CD14-positive monocyte (primary cell): ENCODE measurements around the gene LGR5. TPM values are rescaled to one million over a fixed set of nuclear protein-coding genes. Genes with fewer than 3 reads are reported as not detected.
A peak's percentile ranks its signal among the peaks of the same experiment; 100 is the strongest.

ENCODE experiments used
- DNase-seq, 3 donors: peaks; one replicate each; pipeline ENCODE4 v3.0.0-alpha.2; 2011 to 2022
- H2AFZ ChIP-seq: 2 replicates; pipeline ENCODE4 v1.6.0; 2012; ENCODE audit warnings: mild to moderate bottlenecking, low read depth, low read length, inconsistent platforms; ENCODE audit not compliant: insufficient read depth, poor library complexity, severe bottlenecking
- H3K27ac ChIP-seq, 2 donors: 1 replicate in 1 of 2; 2 replicates in 1 of 2; pipeline ENCODE4 v1.5.1; 2012 to 2013; ENCODE audit warnings: low read length in 2 of 2, control low read depth in 1 of 2, inconsistent platforms in 1 of 2, low read depth in 1 of 2, mild to moderate bottlenecking in 1 of 2
- H3K27me3 ChIP-seq, 2 donors: one replicate each; pipeline versions ENCODE4 v1.6.0 to v1.6.1; 2011 to 2013; ENCODE audit warnings: low read length in 2 of 2; ENCODE audit not compliant: control insufficient read depth in 2 of 2, insufficient read depth in 2 of 2
- H3K36me3 ChIP-seq, 2 donors: replicated peaks in 1 of 2; 1 replicate in 1 of 2; 2 replicates in 1 of 2; pipeline versions ENCODE4 v1.5.1 to v1.6.1; 2012 to 2013; ENCODE audit warnings: low read length in 2 of 2, control low read depth in 1 of 2, inconsistent platforms in 1 of 2, mild to moderate bottlenecking in 1 of 2; ENCODE audit not compliant: insufficient read depth in 2 of 2, control insufficient read depth in 1 of 2
- H3K4me1 ChIP-seq, 2 donors: 1 replicate in 1 of 2; 2 replicates in 1 of 2; pipeline versions ENCODE4 v1.5.1 to v1.6.1; 2012 to 2013; ENCODE audit warnings: low read length in 2 of 2, control low read depth in 1 of 2, inconsistent platforms in 1 of 2, mild to moderate bottlenecking in 1 of 2, moderate library complexity in 1 of 2; ENCODE audit not compliant: insufficient read depth in 2 of 2, control insufficient read depth in 1 of 2
- H3K4me2 ChIP-seq: replicated peaks from 2 replicates; pipeline ENCODE3; 2012; ENCODE audit warnings: low read length, moderate library complexity, mild to moderate bottlenecking; ENCODE audit not compliant: poor library complexity, severe bottlenecking; ENCODE audit errors: extremely low read depth
- H3K4me3 ChIP-seq, 3 experiments: fragments of 200-600 bp in 1 of 3; sonication (generic) in 1 of 3; replicated peaks in 1 of 3; 1 replicate in 2 of 3; 2 replicates in 1 of 3; pipeline ENCODE4 v1.5.1; 2011 to 2013; ENCODE audit warnings: low read length in 3 of 3, mild to moderate bottlenecking in 3 of 3, control low read depth in 2 of 3, low read depth in 2 of 3, inconsistent platforms in 1 of 3, moderate library complexity in 1 of 3
- H3K79me2 ChIP-seq: 2 replicates; pipeline ENCODE4 v1.6.0; 2012; ENCODE audit warnings: mild to moderate bottlenecking, control low read depth, inconsistent platforms, low read length, moderate library complexity; ENCODE audit not compliant: insufficient read depth
- H3K9ac ChIP-seq: 2 replicates; pipeline ENCODE4 v1.6.0; 2017; ENCODE audit warnings: low read length, mild to moderate bottlenecking; ENCODE audit not compliant: insufficient read depth, poor library complexity, severe bottlenecking
- H3K9me3 ChIP-seq, 2 donors: replicated peaks in 1 of 2; 1 replicate in 1 of 2; 2 replicates in 1 of 2; pipeline versions ENCODE4 v1.5.1 to v1.6.1; 2012 to 2013; ENCODE audit warnings: low read length in 2 of 2, control low read depth in 1 of 2; ENCODE audit not compliant: control insufficient read depth in 1 of 2, insufficient read depth in 1 of 2
- H4K20me1 ChIP-seq: 2 replicates; pipeline ENCODE4 v1.6.0; 2012; ENCODE audit warnings: mild to moderate bottlenecking, low read length, control low read depth, moderate library complexity; ENCODE audit not compliant: insufficient read depth
- H3K27ac Mint-ChIP-seq, 7 donors: one replicate each; pipeline ENCODE4 v1.8.0; 2020; ENCODE audit warnings: mild to moderate bottlenecking in 7 of 7, mixed read lengths in 7 of 7, moderate library complexity in 6 of 7, inconsistent platforms in 2 of 7
- H3K27me3 Mint-ChIP-seq, 3 donors: one replicate each; pipeline ENCODE4 v1.8.0; 2021 to 2022; ENCODE audit warnings: low read depth in 3 of 3, mild to moderate bottlenecking in 3 of 3, mixed read lengths in 3 of 3, moderate library complexity in 3 of 3, inconsistent platforms in 1 of 3
- H3K36me3 Mint-ChIP-seq, 2 donors: one replicate each; pipeline ENCODE4 v1.8.0; 2020; ENCODE audit warnings: mixed read lengths in 2 of 2, inconsistent platforms in 1 of 2, mild to moderate bottlenecking in 1 of 2
- H3K4me1 Mint-ChIP-seq: one replicate; pipeline ENCODE4 v1.8.0; 2020; ENCODE audit warnings: mild to moderate bottlenecking, mixed read lengths
- H3K4me3 Mint-ChIP-seq, 2 donors: one replicate each; pipeline ENCODE4 v1.8.0; 2020; ENCODE audit warnings: mild to moderate bottlenecking in 2 of 2, mixed read lengths in 2 of 2, moderate library complexity in 1 of 2
- H3K9me3 Mint-ChIP-seq, 7 donors: one replicate each; pipeline ENCODE4 v1.8.0; 2020 to 2022; ENCODE audit warnings: mixed read lengths in 7 of 7, mild to moderate bottlenecking in 6 of 7, moderate library complexity in 6 of 7, inconsistent platforms in 2 of 7
- WGBS: methylation state at CpG from one replicate; pipeline ENCODE4 v1.1.5; 2013; ENCODE audit warnings: missing lambda C conversion rate; ENCODE audit not compliant: insufficient coverage; 5-methylcytosine and 5-hydroxymethylcytosine counted together
- intact Hi-C, 2 donors: fragments of 100-400 bp; cut with micrococcal nuclease; formaldehyde crosslinking; loops; one replicate each; pipeline versions ENCODE4 v1.15.0 to v1.15.1; 2023
- polyA plus RNA-seq, 3 donors: library from polyadenylated mRNA; depleted of rRNA in 1 of 3; unstranded in 2 of 3; stranded (reverse) in 1 of 3; fragments of 300-500 nt in 2 of 3; fragments of >200 nt in 1 of 3; fragmentation: Illumina TruSeq in 2 of 3; gene quantifications; 1 replicate in 2 of 3; 2 replicates in 1 of 3; pipeline ENCODE4 v1.2.3, GENCODE V29; 2012 to 2021
- TF ChIP-seq, protein P1 (sequence below): fragments of 200-600 bp; IDR thresholded peaks from one replicate; pipeline ENCODE4 v1.8.0; 2022; ENCODE audit warnings: antibody characterized with exemption, mild to moderate bottlenecking

LGR5 gene
- polyA plus RNA-seq, 3 donors: not detected

DNA sequence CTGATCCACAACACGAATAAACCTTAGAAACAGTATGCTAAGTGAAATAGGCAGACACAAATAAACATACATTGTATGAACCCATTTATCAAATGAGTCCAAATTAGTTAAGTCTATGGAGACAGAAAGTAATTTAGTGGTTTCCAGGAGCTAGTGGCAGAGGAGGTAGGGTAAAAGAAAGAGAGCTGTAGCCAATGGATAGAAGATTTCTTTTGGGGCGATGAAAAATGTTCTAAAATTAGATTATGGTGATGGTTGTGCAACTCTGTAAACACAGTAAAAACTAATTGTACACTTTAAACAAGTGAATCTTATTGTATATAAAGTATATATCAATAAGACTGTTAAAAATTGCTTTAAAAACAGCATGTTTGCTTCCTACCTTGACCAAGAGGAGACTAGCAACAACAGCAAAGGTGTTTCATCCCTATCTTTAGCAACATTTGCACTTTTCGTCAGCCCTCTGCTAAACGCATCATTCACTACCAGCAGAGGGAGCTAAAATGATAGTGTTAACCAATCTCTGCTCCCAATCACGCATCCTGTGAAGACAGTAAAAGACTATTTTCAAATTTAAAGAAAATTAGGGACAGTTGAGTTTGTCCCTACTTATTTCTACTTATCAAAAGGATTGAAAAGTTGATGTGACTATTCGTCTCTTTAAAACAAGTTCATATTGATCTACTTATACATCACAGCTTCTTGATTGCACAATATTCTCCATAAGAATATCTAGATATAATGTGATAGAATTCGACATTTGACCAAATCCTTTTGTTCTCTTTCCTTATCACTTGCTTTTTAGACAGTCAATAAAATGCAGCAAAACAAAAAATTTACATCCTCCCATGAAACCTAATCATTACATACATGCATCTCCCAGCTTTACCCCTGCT is 24.0 kb upstream of the LGR5 start:
- H2AFZ ChIP-seq: no peak overlapping the region
- Mint-ChIP-seq H3K27me3 (peaks cover 0 to 2% (median 0%) of the 10 kb centered on the region in 3 donors), H3K27ac (no peak overlapping the region), H3K4me1 (no peaks in the 10 kb centered on the region), H3K36me3 (no peaks in the 10 kb centered on the region), H3K9me3 (peaks cover 8 to 25% (median 17%) of the 10 kb centered on the region in 7 donors), H3K4me3 (no peak overlapping the region)
- H3K4me1 ChIP-seq: no peaks in the 10 kb centered on the region
- peak; percentile 2 to 16 (median 14) for DNase-seq
- H3K27ac ChIP-seq: no peak overlapping the region
- H3K4me2 ChIP-seq: no peak overlapping the region
- H3K9ac ChIP-seq: no peak overlapping the region
- TF ChIP-seq, protein P1, sequence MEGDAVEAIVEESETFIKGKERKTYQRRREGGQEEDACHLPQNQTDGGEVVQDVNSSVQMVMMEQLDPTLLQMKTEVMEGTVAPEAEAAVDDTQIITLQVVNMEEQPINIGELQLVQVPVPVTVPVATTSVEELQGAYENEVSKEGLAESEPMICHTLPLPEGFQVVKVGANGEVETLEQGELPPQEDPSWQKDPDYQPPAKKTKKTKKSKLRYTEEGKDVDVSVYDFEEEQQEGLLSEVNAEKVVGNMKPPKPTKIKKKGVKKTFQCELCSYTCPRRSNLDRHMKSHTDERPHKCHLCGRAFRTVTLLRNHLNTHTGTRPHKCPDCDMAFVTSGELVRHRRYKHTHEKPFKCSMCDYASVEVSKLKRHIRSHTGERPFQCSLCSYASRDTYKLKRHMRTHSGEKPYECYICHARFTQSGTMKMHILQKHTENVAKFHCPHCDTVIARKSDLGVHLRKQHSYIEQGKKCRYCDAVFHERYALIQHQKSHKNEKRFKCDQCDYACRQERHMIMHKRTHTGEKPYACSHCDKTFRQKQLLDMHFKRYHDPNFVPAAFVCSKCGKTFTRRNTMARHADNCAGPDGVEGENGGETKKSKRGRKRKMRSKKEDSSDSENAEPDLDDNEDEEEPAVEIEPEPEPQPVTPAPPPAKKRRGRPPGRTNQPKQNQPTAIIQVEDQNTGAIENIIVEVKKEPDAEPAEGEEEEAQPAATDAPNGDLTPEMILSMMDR: peak; percentile 74
- H4K20me1 ChIP-seq: no peaks in the 10 kb centered on the region
- peaks cover 0 to 5% of the 10 kb centered on the region in 2 donors for H3K9me3 ChIP-seq
- no peak overlapping the region for H3K4me3 ChIP-seq
- WGBS: no CpG with 5 or more reads among the region's 7 CpGs
- intact Hi-C loops: loop anchor here in 1 of 2 donors (10.0 kb wide), 1 partner anchor 329 kb away; no protein-coding TSS in a partner anchor
- H3K27me3 ChIP-seq: no peaks in the 10 kb centered on the region
- H3K36me3 ChIP-seq: no peaks in the 10 kb centered on the region
- H3K79me2 ChIP-seq: no peaks in the 10 kb centered on the region

DNA sequence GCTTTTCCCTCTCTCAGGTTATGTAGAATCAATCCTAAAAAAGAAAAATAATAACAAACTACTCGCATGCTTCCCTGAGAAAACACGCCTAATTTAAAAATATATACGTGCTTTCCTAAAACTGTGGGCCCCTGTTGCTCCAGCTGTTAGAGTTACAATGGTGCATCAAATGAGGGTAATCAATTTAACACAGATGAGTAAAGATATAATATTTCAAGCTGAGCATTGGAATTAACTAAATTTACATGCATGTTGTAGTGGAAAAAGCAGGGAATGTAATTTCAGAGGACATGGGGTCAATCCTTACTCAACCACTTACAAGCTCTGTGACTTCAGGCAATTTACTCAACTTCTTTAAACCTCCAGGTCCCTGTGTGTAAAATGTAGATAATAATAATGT is 22.4 kb upstream of the LGR5 start:
- H3K4me3 Mint-ChIP-seq: no peak overlapping the region
- Histone ChIP-seq H3K79me2 (no peaks in the 10 kb centered on the region), H3K4me1 (no peaks in the 10 kb centered on the region), H3K4me2 (no peak overlapping the region), H2AFZ (no peak overlapping the region), H3K9ac (no peak overlapping the region), H3K27me3 (no peaks in the 10 kb centered on the region), H4K20me1 (no peaks in the 10 kb centered on the region), H3K9me3 (peaks cover 0 to 14% of the 10 kb centered on the region in 2 donors), H3K27ac (no peak overlapping the region), H3K36me3 (no peaks in the 10 kb centered on the region), H3K4me3 (no peak overlapping the region)
- TF ChIP-seq, protein P1: no peak
- H3K27me3 Mint-ChIP-seq: peaks cover 0 to 2% (median 0%) of the 10 kb centered on the region in 3 donors
- intact Hi-C loops: loop anchor here in 1 of 2 donors (10.0 kb wide), 1 partner anchor 328 kb away; no protein-coding TSS in a partner anchor
- no CpG with 5 or more reads among the region's 3 CpGs for WGBS
- no peak for DNase-seq
- no peaks in the 10 kb centered on the region for H3K36me3 Mint-ChIP-seq
- H3K9me3 Mint-ChIP-seq: peaks cover 3 to 17% (median 15%) of the 10 kb centered on the region in 7 donors
- H3K4me1 Mint-ChIP-seq: no peaks in the 10 kb centered on the region
- H3K27ac Mint-ChIP-seq: no peak overlapping the region
